Activated CD4-positive, alpha-beta T cell treated with anti-CD3 and anti-CD28 coated beads, Interleukin-2, Interleukin-6, amounts not matched to agents 100 ng/mL and 50 ng/mL, durations not matched to agents 16 hours and 8 hours (primary cell): ENCODE data around the gene MYH11.

Source experiments
- DNase-seq: peaks from one replicate; pipeline ENCODE4 v3.0.0-alpha.2; 2020

Gene MYH11

GRCh38 chr16:15856901-15857698 lies at the start of gene MYH11:
Gene MYH11, minus strand, starts transcription at chr16:15857028. Its CDS starts 18,776 bp downstream, at chr16:15838252.
- no peak for DNase-seq

GRCh38 chr16:15906439-15906838 lies 49.6 kb upstream of the MYH11 start:
- no peak for DNase-seq

GRCh38 chr16:15903960-15904359 lies 47.1 kb upstream of the MYH11 start:
- no peak for DNase-seq

- no peak for DNase-seq
Measured at GRCh38 chr16:15900901-15901500, 44.2 kb upstream of the MYH11 start.

GRCh38 chr16:15900357-15900756 lies 43.5 kb upstream of the MYH11 start:
- DNase-seq: no peak

- DNase-seq: peak; percentile 87
Measured at GRCh38 chr16:15899538-15900100, 42.8 kb upstream of the MYH11 start.

GRCh38 chr16:15898654-15899053 lies 41.8 kb upstream of the MYH11 start:
- no peak for DNase-seq

GRCh38 chr16:15897834-15898254 lies 41.0 kb upstream of the MYH11 start:
- DNase-seq: peak; percentile 84

- DNase-seq: no peak
Measured at GRCh38 chr16:15897121-15897780, 40.4 kb upstream of the MYH11 start.

GRCh38 chr16:15894571-15895374 lies 37.9 kb upstream of the MYH11 start:
- DNase-seq: peak; percentile 49

- no peak for DNase-seq
Measured at GRCh38 chr16:15891508-15891907, 34.7 kb upstream of the MYH11 start.

GRCh38 chr16:15888072-15888976 lies 31.5 kb upstream of the MYH11 start, which contains the start of gene CEP20:
Gene CEP20, minus strand, starts transcription at chr16:15888603. Its CDS starts 18 bp downstream, at chr16:15888585.
- DNase-seq: peak; percentile 100

- no peak for DNase-seq
Measured at GRCh38 chr16:15887283-15887682, 30.5 kb upstream of the MYH11 start.

- no peak for DNase-seq
Measured at GRCh38 chr16:15886078-15886477, 29.2 kb upstream of the MYH11 start.

- no peak for DNase-seq
Measured at GRCh38 chr16:15885560-15886001, 28.8 kb upstream of the MYH11 start.

GRCh38 chr16:15882563-15882962 lies 25.7 kb upstream of the MYH11 start:
- DNase-seq: no peak

GRCh38 chr16:15881794-15882379 lies 25.1 kb upstream of the MYH11 start:
- DNase-seq: no peak

- DNase-seq: no peak
Measured at GRCh38 chr16:15880434-15881308, 23.8 kb upstream of the MYH11 start.

GRCh38 chr16:15879255-15879811 lies 22.5 kb upstream of the MYH11 start:
- DNase-seq: no peak

- no peak for DNase-seq
Measured at GRCh38 chr16:15876503-15876902, 19.7 kb upstream of the MYH11 start.
